Endothelial cell of umbilical vein (primary cell): ENCODE results near the gene SPTB. TPM values are rescaled to one million over a fixed set of nuclear protein-coding genes. Genes with fewer than 3 reads are reported as not detected.

Experiments
- BruUV-seq: library from RNA; stranded (reverse); fragments of 400-500 nt; replicated peaks from 2 replicates; lab custom pipeline; 2021; lab: Mats Ljungman, UMichigan
- CTCF ChIA-PET: fragments of 300-600, 350-600 bp; sonication (Branson Sonifier 250); formaldehyde crosslinking; loops from one replicate; lab custom pipeline; 2021; ENCODE audit warnings: antibody characterized with exemption, inconsistent platforms; lab: Charles Lee
- POLR2A ChIA-PET: fragments of 300-600, 350-600 bp; sonication (Branson Sonifier 250); formaldehyde crosslinking; loops from one replicate; lab custom pipeline; 2021; ENCODE audit warnings: antibody characterized with exemption, inconsistent platforms; lab: Charles Lee
- DNase-seq: peaks from one replicate; pipeline ENCODE4 v3.0.0-alpha.2; 2011; ENCODE audit warnings: low read depth, low spot score
- FAIRE-seq: peaks from 2 replicates; lab custom pipeline; 2011; peaks lifted over from hg19 to GRCh38; lab: Jason Lieb, UNC
- H2AFZ ChIP-seq: 2 replicates; pipeline ENCODE4 v1.6.0; 2012; ENCODE audit warnings: low read depth, low read length, control low read depth, inconsistent platforms
- H3K27ac ChIP-seq: 2 replicates; pipeline ENCODE4 v1.5.1; 2011; ENCODE audit warnings: low read depth, mild to moderate bottlenecking, control low read depth, low read length, moderate library complexity; ENCODE audit not compliant: insufficient read depth
- H3K27me3 ChIP-seq, 2 experiments: 2 replicates each; pipeline versions ENCODE4 v1.6.0 to v1.6.1; 2011; ENCODE audit warnings: low read length in 2 of 2, mixed read lengths in 1 of 2; ENCODE audit not compliant: control insufficient read depth in 2 of 2, insufficient read depth in 2 of 2
- H3K36me3 ChIP-seq, 2 experiments: 2 replicates in 1 of 2; 3 replicates in 1 of 2; pipeline ENCODE4 v1.5.1; 2011; ENCODE audit warnings: low read length in 2 of 2, mild to moderate bottlenecking in 1 of 2, moderate library complexity in 1 of 2; ENCODE audit not compliant: control insufficient read depth in 2 of 2, insufficient read depth in 2 of 2; ENCODE audit errors: extremely low read depth in 1 of 2
- H3K4me1 ChIP-seq: 3 replicates; pipeline ENCODE4 v1.5.1; 2011; ENCODE audit warnings: mild to moderate bottlenecking, low read length; ENCODE audit not compliant: control insufficient read depth, insufficient read depth; ENCODE audit errors: extremely low read depth
- H3K4me2 ChIP-seq: 2 replicates; pipeline ENCODE4 v1.6.1; 2011; ENCODE audit warnings: low read length, control low read depth, mixed read lengths; ENCODE audit not compliant: insufficient read depth
- H3K4me3 ChIP-seq, 3 experiments: fragments of 200-600 bp in 1 of 3; sonication (generic), shearing (Covaris generic) in 1 of 3; replicated peaks in 1 of 3; 2 replicates each; pipeline ENCODE4 v1.5.1; 2011 to 2016; ENCODE audit warnings: control low read depth in 3 of 3, low read length in 3 of 3, mild to moderate bottlenecking in 2 of 3, inconsistent platforms in 1 of 3, low read depth in 1 of 3, moderate library complexity in 1 of 3; ENCODE audit not compliant: insufficient read depth in 1 of 3
- H3K79me2 ChIP-seq: 2 replicates; pipeline ENCODE4 v1.6.0; 2012; ENCODE audit warnings: low read length, inconsistent platforms; ENCODE audit not compliant: control insufficient read depth, insufficient read depth
- H3K9ac ChIP-seq: replicated peaks from 2 replicates; pipeline ENCODE3; 2011; ENCODE audit warnings: low read length, control low read depth; ENCODE audit not compliant: insufficient read depth; ENCODE audit errors: extremely low read depth
- H3K9me1 ChIP-seq: replicated peaks from 3 replicates; pipeline ENCODE4 v1.6.0; 2011; ENCODE audit warnings: mild to moderate bottlenecking, low read length; ENCODE audit not compliant: control insufficient read depth, insufficient read depth; ENCODE audit errors: extremely low read depth
- H3K9me3 ChIP-seq: replicated peaks from 2 replicates; pipeline ENCODE4 v1.5.1; 2012; ENCODE audit warnings: low read length, inconsistent platforms; ENCODE audit not compliant: control insufficient read depth, insufficient read depth
- H4K20me1 ChIP-seq: replicated peaks from 2 replicates; pipeline ENCODE3; 2011; ENCODE audit warnings: mild to moderate bottlenecking, low read length; ENCODE audit not compliant: control insufficient read depth, insufficient read depth; ENCODE audit errors: extremely low read depth
- EZH2 ChIP-seq: IDR thresholded peaks from 2 replicates; pipeline ENCODE4 v1.6.1; 2012; ENCODE audit warnings: borderline replicate concordance, low read depth, mild to moderate bottlenecking, moderate library complexity, low read length, inconsistent platforms; ENCODE audit not compliant: severe bottlenecking
- FOS ChIP-seq: IDR thresholded peaks from 2 replicates; pipeline ENCODE4 v1.6.1; 2011; ENCODE audit warnings: mild to moderate bottlenecking, low read length, moderate library complexity, borderline replicate concordance; ENCODE audit not compliant: insufficient read depth
- JUN ChIP-seq: IDR thresholded peaks from 2 replicates; pipeline ENCODE4 v1.6.1; 2011; ENCODE audit warnings: borderline replicate concordance, low read depth; ENCODE audit not compliant: insufficient read length, insufficient read depth
- MAX ChIP-seq: IDR thresholded peaks from 2 replicates; pipeline ENCODE4 v1.6.1; 2011; ENCODE audit not compliant: insufficient read depth, insufficient read length
- MYC ChIP-seq: IDR thresholded peaks from one replicate; pipeline ENCODE4 v1.6.1; 2011; ENCODE audit warnings: mild to moderate bottlenecking, low read depth, low read length
- POLR2A ChIP-seq: IDR thresholded peaks from 2 replicates; pipeline ENCODE4 v1.6.1; 2012; ENCODE audit warnings: low read depth, mild to moderate bottlenecking, control low read depth, low read length
- POLR2AphosphoS5 ChIP-seq: IDR thresholded peaks from 2 replicates; pipeline ENCODE4 v1.6.1; 2012; ENCODE audit warnings: low read depth, mild to moderate bottlenecking, control low read depth, low read length, moderate library complexity; ENCODE audit not compliant: insufficient read depth
- dilution Hi-C: fragments of 300-500 bp; cut with MboI; formaldehyde crosslinking; loops from one replicate; pipeline ENCODE4 v1.15.0; 2019; ENCODE audit warnings: low sequenced_read_pairs; ENCODE audit not compliant: extremely low pct_ligation_motif_present
- intact Hi-C: fragments of 100-400 bp; cut with micrococcal nuclease; formaldehyde crosslinking; loops from one replicate; pipeline ENCODE4 v1.10.0; 2022
- polyA plus RNA-seq, 4 experiments: library from polyadenylated mRNA; depleted of rRNA in 3 of 4; stranded (reverse) in 3 of 4; unstranded in 1 of 4; fragments of >200 nt; gene quantifications; 2 replicates each; pipeline versions ENCODE4 v1.2.1 to v1.2.3, GENCODE V29; 2011 to 2012; ENCODE audit warnings: missing spikeins in 1 of 4
- total RNA-seq: library from RNA; stranded (reverse); gene quantifications from 2 replicates; pipeline ENCODE4 v1.2.3, GENCODE V29; 2021
- TF ChIP-seq, protein P1 (sequence below), 2 donors: IDR thresholded peaks; 1 replicate in 1 of 2; 2 replicates in 1 of 2; pipeline ENCODE4 v1.5.1; 2011; ENCODE audit warnings: low read length in 2 of 2, mild to moderate bottlenecking in 2 of 2, moderate library complexity in 2 of 2, control low read depth in 1 of 2, inconsistent platforms in 1 of 2, low read depth in 1 of 2; ENCODE audit not compliant: insufficient read depth in 1 of 2; ENCODE audit errors: extremely low read depth in 1 of 2

Gene SPTB
- total and polyA plus RNA-seq, 2 donors (not counting 3 experiments of a cell fraction or from before 2014, with no cell fraction given), result 0.03 to 0.07 TPM

DNA sequence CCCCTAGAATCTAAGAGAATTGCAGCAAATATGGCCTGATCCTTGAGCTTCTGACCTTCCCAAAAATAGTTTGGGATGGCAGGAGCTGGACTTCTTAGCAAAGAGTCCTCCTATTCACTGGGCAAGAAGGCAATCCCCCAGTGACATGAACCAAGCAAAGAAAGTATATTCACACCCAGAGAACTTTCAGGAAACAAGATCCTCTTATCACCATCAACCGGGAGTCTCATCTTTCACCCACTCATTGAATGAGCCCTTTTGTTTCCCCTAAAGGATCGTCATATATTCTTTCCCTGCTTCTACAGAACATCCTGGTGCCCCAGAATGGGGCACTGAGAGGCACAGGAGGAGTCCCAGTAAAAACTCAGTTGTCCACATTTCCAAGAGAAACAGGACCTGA is 19.7 kb downstream of the SPTB start:
- Histone ChIP-seq H3K4me2 (no peak overlapping the region), H3K27me3 (peaks cover 13 to 17% of the 10 kb centered on the region in 2 experiments), H3K79me2 (no peaks in the 10 kb centered on the region), H3K27ac (no peak overlapping the region), H4K20me1 (no peaks in the 10 kb centered on the region), H3K9ac (no peak overlapping the region), H2AFZ (no peak overlapping the region), H3K9me3 (no peaks in the 10 kb centered on the region), H3K9me1 (no peaks in the 10 kb centered on the region), H3K4me3 (no peak overlapping the region), H3K4me1 (no peaks in the 10 kb centered on the region), H3K36me3 (no peaks in the 10 kb centered on the region)
- TF ChIP-seq MYC, result no peak
- no peak for TF ChIP-seq MAX
- TF ChIP-seq EZH2, result no peak
- TF ChIP-seq POLR2AphosphoS5, result no peak
- TF ChIP-seq JUN, result no peak
- no peak for TF ChIP-seq POLR2A
- TF ChIP-seq FOS, result no peak
- TF ChIP-seq, protein P1, sequence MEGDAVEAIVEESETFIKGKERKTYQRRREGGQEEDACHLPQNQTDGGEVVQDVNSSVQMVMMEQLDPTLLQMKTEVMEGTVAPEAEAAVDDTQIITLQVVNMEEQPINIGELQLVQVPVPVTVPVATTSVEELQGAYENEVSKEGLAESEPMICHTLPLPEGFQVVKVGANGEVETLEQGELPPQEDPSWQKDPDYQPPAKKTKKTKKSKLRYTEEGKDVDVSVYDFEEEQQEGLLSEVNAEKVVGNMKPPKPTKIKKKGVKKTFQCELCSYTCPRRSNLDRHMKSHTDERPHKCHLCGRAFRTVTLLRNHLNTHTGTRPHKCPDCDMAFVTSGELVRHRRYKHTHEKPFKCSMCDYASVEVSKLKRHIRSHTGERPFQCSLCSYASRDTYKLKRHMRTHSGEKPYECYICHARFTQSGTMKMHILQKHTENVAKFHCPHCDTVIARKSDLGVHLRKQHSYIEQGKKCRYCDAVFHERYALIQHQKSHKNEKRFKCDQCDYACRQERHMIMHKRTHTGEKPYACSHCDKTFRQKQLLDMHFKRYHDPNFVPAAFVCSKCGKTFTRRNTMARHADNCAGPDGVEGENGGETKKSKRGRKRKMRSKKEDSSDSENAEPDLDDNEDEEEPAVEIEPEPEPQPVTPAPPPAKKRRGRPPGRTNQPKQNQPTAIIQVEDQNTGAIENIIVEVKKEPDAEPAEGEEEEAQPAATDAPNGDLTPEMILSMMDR (IDR thresholded peaks at IDR 0.05; ENCODE audit: extremely low read depth in 1 of 2, insufficient read depth in 1 of 2, low read depth in 1 of 2, low read length in 2 of 2), result no peak
- intact Hi-C loops (no loop called here), dilution Hi-C loops (no loop called here)
- POLR2A ChIA-PET, result no interaction called here
- CTCF ChIA-PET, result no interaction called here
- no peak for DNase-seq
- FAIRE-seq, result no peak
- BruUV-seq, result no TSS peak
